Measurements from ENCODE around the gene PTPRR. TPM values are rescaled to one million over a fixed set of nuclear protein-coding genes. Genes with fewer than 3 reads are reported as not detected.

The PTPRR gene
- total and polyA plus RNA-seq, 2 of the 4 experiments (the other 2 are of a cell fraction), result 0.18 to 0.21 TPM

DNA sequence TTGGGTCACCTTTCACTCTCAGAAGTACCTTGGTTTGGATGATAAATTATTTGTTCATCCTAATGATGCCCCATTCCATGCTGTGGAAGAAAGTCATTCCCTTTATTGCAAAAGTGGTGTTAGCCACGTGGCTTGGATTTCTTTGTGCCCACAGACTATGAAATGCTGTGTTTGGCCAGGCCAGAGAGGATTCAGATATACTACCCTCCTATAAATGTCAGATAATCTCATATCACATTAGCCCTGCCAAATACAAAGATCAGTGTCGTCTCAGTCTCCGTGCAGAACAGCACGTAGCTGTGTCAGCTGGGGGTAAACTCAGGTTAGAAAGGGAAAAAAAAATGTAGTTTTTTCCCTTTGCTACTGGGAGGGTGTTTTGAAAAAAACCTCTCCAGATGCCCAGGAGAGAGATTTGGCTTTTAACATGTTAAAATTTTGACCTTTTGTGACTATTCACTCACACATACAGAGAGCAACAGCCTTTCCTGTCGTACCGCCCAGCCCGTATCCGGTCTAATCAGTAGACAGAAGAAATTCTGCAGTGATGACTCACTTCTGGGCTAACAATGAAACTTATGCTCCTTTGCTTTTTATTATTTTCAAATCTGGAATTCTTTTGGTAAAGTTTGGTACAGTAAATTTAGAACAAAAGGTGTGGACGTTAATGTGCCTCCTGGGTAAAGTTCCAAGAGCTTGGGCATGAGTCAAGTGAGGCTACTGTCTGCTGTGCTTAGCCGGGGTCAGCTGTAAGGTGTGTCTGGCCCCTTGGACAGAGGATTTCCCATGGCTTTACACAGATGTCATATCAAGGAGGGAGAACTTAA lies 274.8 kb downstream of the PTPRR start:
- BruUV-seq (replicated peaks), result no TSS peak
- peak overlapping the region; percentile 71; the same call in 1 of the 2 replicates for H3K56ac ChIP-seq (ENCODE audit: extremely low read depth, insufficient read depth, low read length)
- intact Hi-C loops (cut with micrococcal nuclease), result no loop called here
- H4K91ac ChIP-seq (ENCODE audit: insufficient read depth, low read depth, low read length), result peak overlapping the region; percentile 53
- 17% methylated on average over 1 of the region's 10 CpGs; no CpG with 5 or more reads in 1 of the 2 experiments for WGBS, 2 experiments (ENCODE audit: extremely low coverage in 2 of 2, insufficient read length in 1 of 2)
- in situ Hi-C loops (cut with MboI; ENCODE audit: low sequenced_read_pairs), result no loop called here
- H3K14ac ChIP-seq (replicated peaks; ENCODE audit: low read depth, low read length), result peak overlapping the region; percentile 41
- H3K79me1 ChIP-seq (ENCODE audit: low read depth in 1 of 2, low read length in 2 of 2), result no peaks in the 10 kb centered on the region
- H3K4me2 ChIP-seq (ENCODE audit: low read depth, low read length), result peak overlapping the region; percentile 73
- peaks cover 5% of the 10 kb centered on the region for H3K4me1 ChIP-seq (ENCODE audit: control insufficient read depth, insufficient read depth, low read length)
- peak overlapping the region; percentile 27 to 88 for H4K8ac ChIP-seq (ENCODE audit: low read depth in 2 of 2, low read length in 2 of 2)
- H2BK5ac ChIP-seq (ENCODE audit: low read depth, low read length, poor library complexity, severe bottlenecking), result peak overlapping the region; percentile 88
- DNase-seq (peak; percentile 85), ATAC-seq (ENCODE audit: low read depth) (peak; percentile 91)
- H2AFZ ChIP-seq (replicated peaks; ENCODE audit: low read length, poor library complexity), result peak overlapping the region; percentile 68
- no peaks in the 10 kb centered on the region for H3K9me1 ChIP-seq (ENCODE audit: insufficient read depth, low read length)
- H2BK15ac ChIP-seq (ENCODE audit: low read depth, low read length), result peak overlapping the region; percentile 28; the same call in 2 of the 3 replicates
- peak overlapping the region; percentile 21; the same call in 1 of the 2 replicates for H3K9ac ChIP-seq (ENCODE audit: low read depth, low read length)
- H3K27me3 ChIP-seq (ENCODE audit: control insufficient read depth, insufficient read depth, low read length), result no peaks in the 10 kb centered on the region
- POLR2A ChIA-PET (ENCODE audit: unreplicated experiment), result no interaction called here
- dilution Hi-C loops (cut with HindIII; ENCODE audit: low sequenced_read_pairs, unreplicated experiment), result no loop called here
- H2BK120ac ChIP-seq (ENCODE audit: low read depth, low read length), result peak overlapping the region; percentile 87
- peak overlapping the region; percentile 85 for H4K5ac ChIP-seq (ENCODE audit: low read depth, low read length)
- H3K9me3 ChIP-seq (ENCODE audit: control insufficient read depth, insufficient read depth, low read length), result no peaks in the 10 kb centered on the region
- no peak overlapping the region for H2AK9ac ChIP-seq (replicated peaks; ENCODE audit: low read depth, low read length, poor library complexity)
- no peaks in the 10 kb centered on the region for H3K36me3 ChIP-seq (ENCODE audit: control insufficient read depth, insufficient read depth, low read length)
- CTCF ChIA-PET, result no interaction called here
- peak overlapping the region; percentile 69 for H3K27ac ChIP-seq (ENCODE audit: insufficient read depth, low read length)
- H3K4me3 ChIP-seq (ENCODE audit: insufficient read depth, low read depth, low read length), result no peak overlapping the region
- peak overlapping the region; percentile 73; the same call in 1 of the 2 replicates for H3K23ac ChIP-seq (ENCODE audit: low read depth, low read length)
- H4K20me1 ChIP-seq (ENCODE audit: insufficient read depth, low read length), result no peaks in the 10 kb centered on the region
- H3K18ac ChIP-seq (ENCODE audit: low read depth, low read length), result peak overlapping the region; percentile 92
- peak overlapping the region; percentile 54 for H2AK5ac ChIP-seq (ENCODE audit: low read depth, low read length)
- peak overlapping the region; percentile 78 for H3K4ac ChIP-seq (ENCODE audit: low read depth, low read length)
- peak overlapping the region; percentile 96 for H2BK20ac ChIP-seq (ENCODE audit: low read depth, low read length)
- no peak for TF ChIP-seq RFX5 (IDR thresholded peaks at IDR 0.05; ENCODE audit: low read depth, low read length)
- TF ChIP-seq RAD21 (IDR thresholded peaks at IDR 0.05; ENCODE audit: low read length), result no peak
- TF ChIP-seq CEBPB (IDR thresholded peaks at IDR 0.05; ENCODE audit: low read depth, low read length), result peak; percentile 50; the same call in 1 of the 2 replicates
- no peak for TF ChIP-seq POLR2A (IDR thresholded peaks at IDR 0.05; ENCODE audit: low read depth, low read length)
- TF ChIP-seq, protein P1, sequence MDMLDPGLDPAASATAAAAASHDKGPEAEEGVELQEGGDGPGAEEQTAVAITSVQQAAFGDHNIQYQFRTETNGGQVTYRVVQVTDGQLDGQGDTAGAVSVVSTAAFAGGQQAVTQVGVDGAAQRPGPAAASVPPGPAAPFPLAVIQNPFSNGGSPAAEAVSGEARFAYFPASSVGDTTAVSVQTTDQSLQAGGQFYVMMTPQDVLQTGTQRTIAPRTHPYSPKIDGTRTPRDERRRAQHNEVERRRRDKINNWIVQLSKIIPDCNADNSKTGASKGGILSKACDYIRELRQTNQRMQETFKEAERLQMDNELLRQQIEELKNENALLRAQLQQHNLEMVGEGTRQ (IDR thresholded peaks at IDR 0.05; ENCODE audit: low read depth, low read length), result peak; percentile 21; the same call in 1 of the 2 replicates
- TF ChIP-seq, protein P2, sequence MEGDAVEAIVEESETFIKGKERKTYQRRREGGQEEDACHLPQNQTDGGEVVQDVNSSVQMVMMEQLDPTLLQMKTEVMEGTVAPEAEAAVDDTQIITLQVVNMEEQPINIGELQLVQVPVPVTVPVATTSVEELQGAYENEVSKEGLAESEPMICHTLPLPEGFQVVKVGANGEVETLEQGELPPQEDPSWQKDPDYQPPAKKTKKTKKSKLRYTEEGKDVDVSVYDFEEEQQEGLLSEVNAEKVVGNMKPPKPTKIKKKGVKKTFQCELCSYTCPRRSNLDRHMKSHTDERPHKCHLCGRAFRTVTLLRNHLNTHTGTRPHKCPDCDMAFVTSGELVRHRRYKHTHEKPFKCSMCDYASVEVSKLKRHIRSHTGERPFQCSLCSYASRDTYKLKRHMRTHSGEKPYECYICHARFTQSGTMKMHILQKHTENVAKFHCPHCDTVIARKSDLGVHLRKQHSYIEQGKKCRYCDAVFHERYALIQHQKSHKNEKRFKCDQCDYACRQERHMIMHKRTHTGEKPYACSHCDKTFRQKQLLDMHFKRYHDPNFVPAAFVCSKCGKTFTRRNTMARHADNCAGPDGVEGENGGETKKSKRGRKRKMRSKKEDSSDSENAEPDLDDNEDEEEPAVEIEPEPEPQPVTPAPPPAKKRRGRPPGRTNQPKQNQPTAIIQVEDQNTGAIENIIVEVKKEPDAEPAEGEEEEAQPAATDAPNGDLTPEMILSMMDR (conservative IDR thresholded peaks at IDR 0.05; ENCODE audit: low read depth, low read length), result no peak
- peak; percentile 37; the same call in 1 of the 2 replicates for TF ChIP-seq BHLHE40 (IDR thresholded peaks at IDR 0.05; ENCODE audit: low read depth, low read length)
- no peak for TF ChIP-seq MXI1 (IDR thresholded peaks at IDR 0.05; ENCODE audit: borderline replicate concordance, low read depth, low read length)
- peak; percentile 88 for TF ChIP-seq FOS (IDR thresholded peaks at IDR 0.05; ENCODE audit: low read depth, low read length)
- TF ChIP-seq SMC3 (IDR thresholded peaks at IDR 0.05; ENCODE audit: low read depth, low read length), result no peak
- TF ChIP-seq NFE2L2 (IDR thresholded peaks at IDR 0.05; ENCODE audit: low read depth, low read length), result no peak
- no peak for TF ChIP-seq RCOR1 (IDR thresholded peaks at IDR 0.05; ENCODE audit: insufficient replicate concordance, low read length)
- TF ChIP-seq, protein P3, sequence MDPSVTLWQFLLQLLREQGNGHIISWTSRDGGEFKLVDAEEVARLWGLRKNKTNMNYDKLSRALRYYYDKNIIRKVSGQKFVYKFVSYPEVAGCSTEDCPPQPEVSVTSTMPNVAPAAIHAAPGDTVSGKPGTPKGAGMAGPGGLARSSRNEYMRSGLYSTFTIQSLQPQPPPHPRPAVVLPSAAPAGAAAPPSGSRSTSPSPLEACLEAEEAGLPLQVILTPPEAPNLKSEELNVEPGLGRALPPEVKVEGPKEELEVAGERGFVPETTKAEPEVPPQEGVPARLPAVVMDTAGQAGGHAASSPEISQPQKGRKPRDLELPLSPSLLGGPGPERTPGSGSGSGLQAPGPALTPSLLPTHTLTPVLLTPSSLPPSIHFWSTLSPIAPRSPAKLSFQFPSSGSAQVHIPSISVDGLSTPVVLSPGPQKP (IDR thresholded peaks at IDR 0.05; ENCODE audit: borderline replicate concordance, low read depth, low read length), result no peak
- no peak for TF ChIP-seq MAZ (IDR thresholded peaks at IDR 0.05; ENCODE audit: borderline replicate concordance, low read depth, low read length)

Measured in IMR-90 (cell line).